HepG2 (cell line): ENCODE measurements around the gene NOTUM. TPM values are rescaled to one million over a fixed set of nuclear protein-coding genes. Genes with fewer than 3 reads are reported as not detected.

ENCODE experiments used
- CCAR2 ChIP-seq: fragments of 200-400 bp; formaldehyde crosslinking; optimal IDR thresholded peaks from 2 replicates; pipeline ENCODE3; 2018; ENCODE audit warnings: low read depth, mild to moderate bottlenecking, low read length, moderate library complexity
- GATAD1 ChIP-seq: IDR thresholded peaks from 2 replicates; pipeline ENCODE4 v1.6.1; 2016; ENCODE audit warnings: missing genetic modification reagents, missing compliant biosample characterization
- HDAC2 ChIP-seq: sonication (generic); formaldehyde crosslinking; IDR thresholded peaks from 2 replicates; pipeline ENCODE4 v1.4.0; 2020; ENCODE audit warnings: missing genetic modification reagents
- HES4 ChIP-seq: sonication (generic); formaldehyde crosslinking; IDR thresholded peaks from 2 replicates; pipeline ENCODE4 v1.9.0; 2021; ENCODE audit warnings: mild to moderate bottlenecking, missing genetic modification reagents, borderline replicate concordance
- HOXA5 ChIP-seq: sonication (generic); formaldehyde crosslinking; IDR thresholded peaks from 2 replicates; pipeline ENCODE4 v1.4.0; 2020; ENCODE audit warnings: missing genetic modification reagents
- IRX3 ChIP-seq: sonication (generic); formaldehyde crosslinking; IDR thresholded peaks from 2 replicates; pipeline ENCODE4 v1.8.1; 2023; ENCODE audit warnings: mild to moderate bottlenecking, low read depth, missing genetic modification reagents, borderline replicate concordance
- ISL2 ChIP-seq: sonication (generic); formaldehyde crosslinking; IDR thresholded peaks from 2 replicates; pipeline ENCODE4 v1.5.0; 2020; ENCODE audit warnings: missing genetic modification reagents
- MTERF4 ChIP-seq: sonication (generic); formaldehyde crosslinking; IDR thresholded peaks from 2 replicates; pipeline ENCODE4 v1.8.0; 2023; ENCODE audit warnings: mild to moderate bottlenecking, missing genetic modification reagents
- MYNN ChIP-seq: sonication (generic); formaldehyde crosslinking; IDR thresholded peaks from 2 replicates; pipeline ENCODE4 v1.4.0; 2020; ENCODE audit warnings: mild to moderate bottlenecking, low read depth, missing genetic modification reagents
- NFAT5 ChIP-seq: sonication (generic); formaldehyde crosslinking; IDR thresholded peaks from 2 replicates; pipeline ENCODE4 v1.4.0; 2020; ENCODE audit warnings: missing genetic modification reagents
- REPIN1 ChIP-seq: sonication (generic); formaldehyde crosslinking; IDR thresholded peaks from 2 replicates; pipeline ENCODE4 v1.8.0; 2022; ENCODE audit warnings: missing genetic modification reagents, low read depth, mild to moderate bottlenecking, borderline replicate concordance
- U2AF1 ChIP-seq: fragments of 200-400 bp; formaldehyde crosslinking; optimal IDR thresholded peaks from 2 replicates; pipeline ENCODE3; 2017; ENCODE audit warnings: mild to moderate bottlenecking, low read depth, low read length
- ZBTB39 ChIP-seq: sonication (generic); formaldehyde crosslinking; IDR thresholded peaks from 2 replicates; pipeline ENCODE4 v1.5.0; 2020; ENCODE audit warnings: missing genetic modification reagents
- ZFP36 ChIP-seq: fragments of 150-350 bp; IDR thresholded peaks from 2 replicates; pipeline ENCODE4 v1.6.1; 2018; ENCODE audit warnings: borderline replicate concordance, low read length, low read depth; ENCODE audit not compliant: partially characterized antibody
- ZNF576 ChIP-seq: sonication (generic); formaldehyde crosslinking; IDR thresholded peaks from 2 replicates; pipeline ENCODE4 v1.4.0; 2020; ENCODE audit warnings: mild to moderate bottlenecking, missing genetic modification reagents
- ZNF614 ChIP-seq: IDR thresholded peaks from 2 replicates; pipeline ENCODE4 v1.6.1; 2018; ENCODE audit warnings: missing biosample characterization, missing genetic modification reagents, inconsistent platforms, borderline replicate concordance
- ZNF770 ChIP-seq: sonication (generic); formaldehyde crosslinking; IDR thresholded peaks from 2 replicates; pipeline ENCODE4 v1.5.0; 2020; ENCODE audit warnings: mild to moderate bottlenecking, missing genetic modification reagents
- ZNF850 ChIP-seq: sonication (generic); formaldehyde crosslinking; conservative IDR thresholded peaks from 2 replicates; pipeline ENCODE4 v1.9.0; 2021; ENCODE audit warnings: mild to moderate bottlenecking, missing genetic modification reagents
- polyA plus RNA-seq, 8 experiments: library from polyadenylated mRNA; depleted of rRNA in 3 of 8; stranded (reverse) in 7 of 8; unstranded in 1 of 8; fragments of >200 nt; fragmentation: Illumina TruSeq in 4 of 8; extraction: Trizol in 4 of 8; gene quantifications; 2 replicates each; pipeline versions ENCODE4 v1.2.1 to v1.2.3, GENCODE V29; 2011 to 2016; ENCODE audit warnings: low read depth in 4 of 8, missing spikeins in 1 of 8, mixed read lengths in 1 of 8; ENCODE audit not compliant: insufficient read depth in 1 of 8
- total RNA-seq, 5 experiments: library from RNA; depleted of rRNA; stranded (reverse); fragments of >200 nt; fragmentation: Illumina TruSeq; extraction: Trizol; gene quantifications; 2 replicates each; pipeline ENCODE4 v1.2.3, GENCODE V29; 2016; ENCODE audit warnings: low read depth in 1 of 5

NOTUM gene
- total and polyA plus RNA-seq, 2 of the 13 experiments (the other 11 are each of a cell fraction or from before 2014, with no cell fraction given): 150 to 160 TPM

- TF ChIP-seq NFAT5 (peak; percentile 59; the same call in 1 of the 2 replicates), HDAC2 (CRISPR knock-in tag) (no peak), ZNF576 (CRISPR knock-in tag) (no peak), ZNF770 (CRISPR knock-in tag) (no peak), ZBTB39 (peak; percentile 31; the same call in 1 of the 2 replicates), ZNF850 (CRISPR knock-in tag) (no peak), MYNN (CRISPR knock-in tag) (no peak), REPIN1 (CRISPR knock-in tag) (no peak; the same call in 1 of the 2 replicates), ZNF614 (no peak), ZFP36 (no peak), HES4 (CRISPR knock-in tag) (no peak; the same call in 1 of the 2 replicates), CCAR2 (no peak), IRX3 (CRISPR knock-in tag) (peak; percentile 72; the same call in 1 of the 2 replicates), U2AF1 (no peak), HOXA5 (CRISPR knock-in tag) (no peak), GATAD1 (no peak), MTERF4 (no peak), ISL2 (CRISPR knock-in tag) (no peak; the same call in 1 of the 2 replicates)
Observed at GRCh38 chr17:81960130-81960958, 643 bp downstream of the NOTUM start (continued).
